Karpas-422 (cell line): ENCODE results near the gene AMOTL1. TPM values are rescaled to one million over a fixed set of nuclear protein-coding genes. Genes with fewer than 3 reads are reported as not detected.

Experiments used
- DNase-seq: peaks from one replicate; pipeline ENCODE4 v3.0.0-alpha.2; 2015
- H2AFZ ChIP-seq: fragments of 200-600 bp; sonication (generic); 2 replicates; pipeline ENCODE4 v1.6.1; 2014; ENCODE audit warnings: antibody characterized with exemption, low read length, mixed read lengths
- H3K27ac ChIP-seq: fragments of 200-600 bp; sonication (generic); 2 replicates; pipeline ENCODE4 v1.5.1; 2014; ENCODE audit warnings: mild to moderate bottlenecking, low read length, moderate library complexity
- H3K27me3 ChIP-seq: fragments of 200-600 bp; sonication (generic); 2 replicates; pipeline ENCODE4 v1.6.1; 2014; ENCODE audit warnings: low read length, mixed read lengths
- H3K36me3 ChIP-seq: fragments of 200-600 bp; sonication (generic); 2 replicates; pipeline ENCODE4 v1.6.1; 2014; ENCODE audit warnings: low read length, mixed read lengths; ENCODE audit not compliant: insufficient read depth
- H3K4me1 ChIP-seq: fragments of 200-600 bp; sonication (generic); 2 replicates; pipeline ENCODE4 v1.6.1; 2014; ENCODE audit warnings: mild to moderate bottlenecking, low read length, mixed read lengths
- H3K4me2 ChIP-seq: fragments of 200-600 bp; sonication (generic); 2 replicates; pipeline ENCODE4 v1.6.1; 2014; ENCODE audit warnings: low read length, low read depth, mild to moderate bottlenecking; ENCODE audit not compliant: poor library complexity, severe bottlenecking
- H3K4me3 ChIP-seq: fragments of 200-600 bp; sonication (generic); 2 replicates; pipeline ENCODE4 v1.5.1; 2014; ENCODE audit warnings: mild to moderate bottlenecking, antibody characterized with exemption, low read length, mixed read lengths
- H3K79me2 ChIP-seq: fragments of 200-600 bp; sonication (generic); 2 replicates; pipeline ENCODE4 v1.6.1; 2014; ENCODE audit warnings: mild to moderate bottlenecking, low read length, mixed read lengths
- H3K9ac ChIP-seq: fragments of 200-600 bp; sonication (generic); 2 replicates; pipeline ENCODE4 v1.6.0; 2014; ENCODE audit warnings: low read length
- H3K9me2 ChIP-seq: fragments of 200-600 bp; sonication (generic), shearing (Covaris generic); replicated peaks from 2 replicates; pipeline ENCODE4 v1.6.0; 2014; ENCODE audit warnings: mild to moderate bottlenecking, low read length, moderate library complexity; ENCODE audit not compliant: insufficient read depth
- H3K9me3 ChIP-seq: fragments of 300-700, 200-600 bp; sonication (generic); 2 replicates; pipeline ENCODE4 v1.6.1; 2014; ENCODE audit warnings: low read length, mixed read lengths
- H4K20me1 ChIP-seq: fragments of 200-600 bp; sonication (generic); 2 replicates; pipeline ENCODE4 v1.6.1; 2014; ENCODE audit warnings: mild to moderate bottlenecking, antibody characterized with exemption, low read length, low read depth; ENCODE audit not compliant: insufficient read depth
- total RNA-seq: library from RNA; depleted of rRNA; stranded (reverse); fragments of >200 nt; shearing (Covaris generic); gene quantifications from 2 replicates; pipeline ENCODE4 v1.2.3, GENCODE V29; 2014; ENCODE audit warnings: low replicate concordance

Gene AMOTL1
- total RNA-seq, 1 experiment from 2014 or later: 0.04 TPM

DNA sequence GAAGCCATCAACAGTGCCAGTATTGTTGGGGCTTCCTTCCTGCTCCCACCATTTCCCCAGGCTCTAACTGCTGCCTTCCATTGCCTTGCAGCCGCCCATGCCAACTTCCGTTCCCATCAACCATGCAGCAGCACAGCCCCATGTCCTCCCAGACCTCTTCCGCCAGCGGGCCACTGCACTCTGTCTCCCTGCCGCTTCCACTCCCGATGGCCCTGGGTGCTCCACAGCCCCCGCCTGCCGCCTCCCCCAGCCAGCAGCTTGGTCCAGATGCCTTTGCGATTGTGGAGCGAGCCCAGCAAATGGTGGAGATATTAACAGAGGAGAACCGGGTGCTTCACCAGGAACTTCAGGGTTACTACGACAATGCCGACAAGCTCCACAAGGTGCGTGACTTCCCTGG is 53.3 kb downstream of the AMOTL1 start:
- no peak for DNase-seq
- Histone ChIP-seq H3K4me1 (no peaks in the 10 kb centered on the region), H3K9me3 (peaks cover 3% of the 10 kb centered on the region; the same call in 1 of the 2 replicates), H2AFZ (no peak overlapping the region), H3K79me2 (no peaks in the 10 kb centered on the region), H3K9ac (no peak overlapping the region), H3K9me2 (no peaks in the 10 kb centered on the region), H3K27me3 (no peaks in the 10 kb centered on the region), H4K20me1 (no peaks in the 10 kb centered on the region), H3K36me3 (no peaks in the 10 kb centered on the region), H3K4me3 (no peak overlapping the region), H3K4me2 (no peak overlapping the region), H3K27ac (no peak overlapping the region)

DNA sequence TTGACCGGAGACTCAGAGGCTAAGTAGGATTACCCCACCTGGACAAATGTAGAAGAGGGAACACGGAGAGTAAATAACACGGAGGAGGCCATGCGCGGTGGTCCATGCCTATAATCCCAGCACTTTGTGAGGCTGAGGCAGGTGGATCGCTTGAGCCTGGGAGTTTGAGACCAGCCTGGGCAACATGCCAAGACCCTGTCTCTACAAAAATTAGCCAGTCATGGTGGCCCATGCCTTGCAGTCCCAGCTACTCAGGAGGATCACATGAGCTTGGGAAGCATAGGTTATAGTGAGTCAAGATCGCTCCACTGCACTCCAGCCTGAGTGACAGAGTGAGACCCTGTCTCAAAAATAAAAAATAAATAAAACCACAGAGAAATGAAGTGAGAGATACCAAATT is 53.9 kb downstream of the AMOTL1 start:
- H3K4me1 ChIP-seq: no peaks in the 10 kb centered on the region
- H3K4me2 ChIP-seq: no peak overlapping the region
- no peaks in the 10 kb centered on the region for H3K27me3 ChIP-seq

DNA sequence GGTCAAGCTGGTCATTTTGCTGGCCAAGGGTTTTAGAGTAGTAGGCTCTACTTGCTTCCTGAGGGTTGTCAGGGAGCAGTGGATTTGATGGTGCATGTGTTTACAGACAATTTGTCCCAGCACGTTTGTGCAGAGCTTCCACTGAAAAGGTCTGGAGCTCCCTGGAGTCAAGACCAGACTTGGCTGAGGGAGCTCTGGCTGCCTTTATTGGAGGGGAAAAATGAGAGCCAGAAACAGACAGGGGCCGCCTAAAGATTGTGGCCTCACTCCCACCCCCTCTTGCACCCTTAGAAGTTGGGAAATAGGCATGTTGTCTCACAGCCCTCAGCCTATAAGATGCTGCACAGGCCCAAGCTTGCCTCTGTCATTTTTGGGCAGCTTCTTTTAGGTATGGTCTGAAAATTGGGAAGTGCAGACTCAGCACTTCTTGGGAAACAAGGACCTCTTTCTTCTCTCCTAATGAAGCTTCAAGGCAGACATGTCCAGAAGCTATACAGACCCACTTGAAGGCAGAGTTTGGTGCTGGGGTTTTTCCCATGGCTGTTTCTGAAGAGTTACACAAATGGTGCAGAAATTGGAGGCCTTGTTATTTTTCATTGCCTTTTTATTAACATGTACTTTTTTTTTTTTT is 55.1 kb downstream of the AMOTL1 start:
- DNase-seq: no peak
- Histone ChIP-seq H3K79me2 (no peaks in the 10 kb centered on the region), H3K27me3 (no peaks in the 10 kb centered on the region)

More for the DNA sequence above, 53.9 kb downstream of the AMOTL1 start:
- Histone ChIP-seq H3K36me3 (no peaks in the 10 kb centered on the region), H3K4me3 (no peak overlapping the region), H3K9me2 (no peaks in the 10 kb centered on the region), H2AFZ (no peak overlapping the region), H3K9ac (no peak overlapping the region), H3K27ac (no peak overlapping the region), H3K9me3 (no peaks in the 10 kb centered on the region), H3K79me2 (no peaks in the 10 kb centered on the region), H4K20me1 (no peaks in the 10 kb centered on the region)
- no peak for DNase-seq

DNA sequence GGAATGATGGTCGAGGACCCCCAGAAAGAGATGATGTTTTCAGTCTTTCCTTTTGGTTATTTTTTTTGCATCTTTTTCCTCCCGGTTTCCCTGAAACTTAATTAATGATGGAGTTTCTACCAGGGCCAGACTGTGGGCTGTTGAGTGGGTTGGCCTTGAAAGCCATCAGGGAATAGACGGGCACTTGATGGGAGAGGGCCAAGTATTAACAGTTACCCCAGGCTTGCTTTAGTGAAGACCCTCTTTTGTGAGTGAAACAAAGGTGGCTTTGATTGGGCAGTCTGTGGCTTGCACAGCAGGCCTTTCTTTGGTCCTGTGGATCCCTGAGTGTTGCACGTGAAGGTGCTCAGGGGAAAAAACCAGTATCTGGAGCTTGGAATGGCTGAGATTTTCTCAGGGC is 56.9 kb downstream of the AMOTL1 start:
- Histone ChIP-seq H3K9me3 (no peaks in the 10 kb centered on the region), H3K27ac (no peak overlapping the region), H3K4me3 (no peak overlapping the region), H3K79me2 (no peaks in the 10 kb centered on the region), H3K36me3 (no peaks in the 10 kb centered on the region), H3K9ac (no peak overlapping the region), H3K4me1 (no peaks in the 10 kb centered on the region), H3K9me2 (no peaks in the 10 kb centered on the region), H2AFZ (no peak overlapping the region), H3K27me3 (no peaks in the 10 kb centered on the region), H3K4me2 (no peak overlapping the region), H4K20me1 (no peaks in the 10 kb centered on the region)
- no peak for DNase-seq

More for the DNA sequence above, 55.1 kb downstream of the AMOTL1 start:
- Histone ChIP-seq H3K4me3 (no peak overlapping the region), H4K20me1 (no peaks in the 10 kb centered on the region), H3K36me3 (no peaks in the 10 kb centered on the region), H3K9ac (no peak overlapping the region), H3K4me1 (no peaks in the 10 kb centered on the region), H3K9me3 (no peaks in the 10 kb centered on the region), H3K4me2 (no peak overlapping the region), H2AFZ (no peak overlapping the region), H3K27ac (no peak overlapping the region), H3K9me2 (no peaks in the 10 kb centered on the region)

DNA sequence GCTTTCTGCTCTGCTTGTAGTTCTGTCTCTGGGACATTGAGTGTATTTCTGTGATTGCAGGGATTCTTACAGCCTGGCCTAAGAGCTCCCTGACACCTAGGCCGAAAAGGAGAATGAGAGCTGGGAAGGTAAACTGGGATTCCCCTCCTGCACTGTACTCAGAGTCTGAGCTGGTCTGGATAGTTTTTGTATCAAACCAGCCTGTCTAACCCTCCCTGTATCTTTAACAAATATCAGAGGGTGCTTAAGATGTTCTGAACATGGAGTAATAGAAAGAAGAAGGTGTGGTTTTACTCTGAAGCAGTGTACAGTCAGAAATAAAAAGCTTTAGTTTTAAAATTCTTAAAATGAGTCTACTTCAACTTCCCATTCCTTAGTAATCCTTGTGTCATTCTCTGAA is 57.3 kb downstream of the AMOTL1 start:
- DNase-seq: no peak

DNA sequence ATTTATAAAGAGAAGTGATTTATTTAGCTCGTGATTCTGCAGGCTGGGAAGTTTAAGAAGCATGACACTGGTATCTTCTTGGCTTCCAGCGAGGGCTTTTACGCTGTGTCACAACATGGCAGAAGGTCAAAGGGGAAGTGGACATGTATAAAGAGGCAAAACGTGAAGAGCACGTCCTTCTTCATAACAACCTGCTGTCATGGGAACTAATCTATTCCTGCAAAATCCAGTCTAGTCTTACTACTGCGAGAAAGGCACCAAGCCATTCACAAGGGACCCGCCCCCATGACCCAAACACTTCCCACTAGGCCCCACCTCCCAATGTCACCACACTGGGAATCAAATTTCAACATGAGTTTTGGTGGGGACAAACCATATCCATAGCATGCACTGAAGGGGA is 58.3 kb downstream of the AMOTL1 start:
- H4K20me1 ChIP-seq: no peaks in the 10 kb centered on the region
- no peak for DNase-seq

More for the DNA sequence above, 57.3 kb downstream of the AMOTL1 start:
- Histone ChIP-seq H3K79me2 (no peaks in the 10 kb centered on the region), H3K27ac (no peak overlapping the region), H3K4me3 (no peak overlapping the region), H2AFZ (no peak overlapping the region), H3K9me2 (no peaks in the 10 kb centered on the region), H3K27me3 (no peaks in the 10 kb centered on the region), H4K20me1 (no peaks in the 10 kb centered on the region), H3K36me3 (no peaks in the 10 kb centered on the region), H3K4me2 (no peak overlapping the region), H3K9ac (no peak overlapping the region), H3K4me1 (no peaks in the 10 kb centered on the region), H3K9me3 (no peaks in the 10 kb centered on the region)

DNA sequence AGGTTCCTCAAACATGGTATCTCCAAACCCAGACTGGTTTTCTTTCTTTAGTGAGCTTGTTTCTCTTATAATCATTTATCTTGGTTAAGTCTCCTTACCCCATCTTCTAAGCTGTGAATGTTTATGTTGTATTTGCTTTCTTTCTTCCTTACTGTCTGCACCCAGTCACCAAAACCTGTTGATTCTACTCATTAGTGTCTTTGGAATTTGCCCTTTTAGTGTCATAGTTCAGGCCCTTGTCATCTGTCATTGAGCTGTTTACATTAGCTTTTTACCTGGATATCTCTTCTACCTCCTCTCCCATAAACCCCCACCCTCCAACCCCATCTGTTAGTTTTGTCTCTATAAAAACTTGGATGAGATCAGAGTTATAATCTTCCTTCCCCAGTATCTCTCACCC is 59.9 kb downstream of the AMOTL1 start:
- H3K27ac ChIP-seq: no peak overlapping the region
- no peaks in the 10 kb centered on the region for H3K79me2 ChIP-seq
- H3K36me3 ChIP-seq: no peaks in the 10 kb centered on the region
- no peaks in the 10 kb centered on the region for H4K20me1 ChIP-seq
- no peak overlapping the region for H3K4me2 ChIP-seq
- no peaks in the 10 kb centered on the region for H3K27me3 ChIP-seq
- no peaks in the 10 kb centered on the region for H3K9me2 ChIP-seq
- no peak overlapping the region for H3K9ac ChIP-seq
- DNase-seq: no peak
- no peaks in the 10 kb centered on the region for H3K4me1 ChIP-seq
- no peak overlapping the region for H3K4me3 ChIP-seq
- no peaks in the 10 kb centered on the region for H3K9me3 ChIP-seq
- H2AFZ ChIP-seq: no peak overlapping the region

More for the DNA sequence above, 58.3 kb downstream of the AMOTL1 start:
- no peaks in the 10 kb centered on the region for H3K79me2 ChIP-seq
- no peaks in the 10 kb centered on the region for H3K9me2 ChIP-seq
- H3K27me3 ChIP-seq: no peaks in the 10 kb centered on the region
- no peak overlapping the region for H3K4me3 ChIP-seq
- H3K36me3 ChIP-seq: no peaks in the 10 kb centered on the region
- no peak overlapping the region for H3K27ac ChIP-seq
- no peaks in the 10 kb centered on the region for H3K9me3 ChIP-seq
- no peak overlapping the region for H2AFZ ChIP-seq
- H3K9ac ChIP-seq: no peak overlapping the region
- no peaks in the 10 kb centered on the region for H3K4me1 ChIP-seq
- no peak overlapping the region for H3K4me2 ChIP-seq

DNA sequence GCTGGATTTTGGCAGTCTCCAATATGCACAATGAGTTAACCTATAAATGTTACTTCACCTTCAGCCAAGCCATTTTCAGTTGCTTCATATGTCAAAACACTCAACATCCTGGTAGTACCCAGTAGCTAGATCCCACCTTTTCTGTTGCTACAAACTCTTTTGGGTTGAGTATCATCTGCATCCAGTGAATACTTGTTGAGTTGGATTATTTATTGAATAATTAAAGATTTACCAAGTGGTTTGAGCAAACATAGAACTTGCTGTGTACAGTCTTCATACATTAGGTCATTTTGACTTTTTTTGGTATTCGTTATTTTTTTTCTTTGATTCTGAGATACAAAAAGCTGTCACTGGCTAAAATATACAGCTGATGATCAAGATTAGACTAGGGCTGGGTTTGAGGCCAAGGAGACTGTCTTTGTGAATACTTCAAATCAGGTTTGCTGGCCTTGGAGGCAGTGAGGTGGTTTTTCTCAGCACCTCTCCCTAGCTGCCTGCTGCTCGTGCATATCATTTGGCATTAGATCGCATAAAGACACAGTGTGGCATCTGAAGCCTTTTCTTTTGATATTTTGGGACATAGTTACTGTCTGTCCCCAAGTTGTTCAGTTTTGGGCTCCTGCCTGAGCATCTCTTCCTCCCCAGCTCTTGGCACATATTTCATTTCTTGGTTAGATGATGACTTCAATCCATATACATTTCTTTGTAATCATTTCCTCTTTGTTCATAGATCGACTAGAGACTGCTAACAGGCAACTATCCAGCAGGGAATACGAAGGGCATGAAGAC is 62.8 kb downstream of the AMOTL1 start:
- no peak overlapping the region for H3K9ac ChIP-seq
- DNase-seq: no peak
- no peak overlapping the region for H3K4me3 ChIP-seq
- H3K27me3 ChIP-seq: no peaks in the 10 kb centered on the region
- H4K20me1 ChIP-seq: no peaks in the 10 kb centered on the region
- H3K4me1 ChIP-seq: no peaks in the 10 kb centered on the region
- H3K4me2 ChIP-seq: no peak overlapping the region
- H3K9me3 ChIP-seq: no peaks in the 10 kb centered on the region
- no peaks in the 10 kb centered on the region for H3K36me3 ChIP-seq
- H3K9me2 ChIP-seq: no peaks in the 10 kb centered on the region
- H3K79me2 ChIP-seq: no peaks in the 10 kb centered on the region
- no peak overlapping the region for H2AFZ ChIP-seq
- H3K27ac ChIP-seq: no peak overlapping the region
